AG04449 (cell line): ENCODE measurements around the gene CISTR.

Source experiments
- CTCF ChIA-PET: fragments of 350-600 bp; formaldehyde crosslinking; extraction: SDS; loops from one replicate; lab custom pipeline; 2021; ENCODE audit warnings: antibody characterized with exemption; lab: Yijun Ruan, JAX
- POLR2A ChIA-PET: fragments of 400-600, 350-600 bp; formaldehyde crosslinking; extraction: SDS; loops from one replicate; lab custom pipeline; 2020; ENCODE audit warnings: antibody characterized with exemption, inconsistent platforms; lab: Yijun Ruan, JAX
- DNase-seq: peaks from one replicate; pipeline ENCODE4 v3.0.0-alpha.2; 2010; ENCODE audit warnings: low read depth, low spot score
- H3K4me3 ChIP-seq: 2 replicates; pipeline ENCODE4 v1.5.1; 2011; ENCODE audit warnings: low read depth, mild to moderate bottlenecking, control low read depth, low read length
- TF ChIP-seq, protein P1 (sequence below): IDR thresholded peaks from one replicate; pipeline ENCODE4 v1.5.1; 2011; ENCODE audit warnings: mild to moderate bottlenecking, moderate library complexity, low read length, control low read depth, inconsistent platforms; ENCODE audit not compliant: insufficient read depth; ENCODE audit errors: missing control alignments

The CISTR gene

DNA sequence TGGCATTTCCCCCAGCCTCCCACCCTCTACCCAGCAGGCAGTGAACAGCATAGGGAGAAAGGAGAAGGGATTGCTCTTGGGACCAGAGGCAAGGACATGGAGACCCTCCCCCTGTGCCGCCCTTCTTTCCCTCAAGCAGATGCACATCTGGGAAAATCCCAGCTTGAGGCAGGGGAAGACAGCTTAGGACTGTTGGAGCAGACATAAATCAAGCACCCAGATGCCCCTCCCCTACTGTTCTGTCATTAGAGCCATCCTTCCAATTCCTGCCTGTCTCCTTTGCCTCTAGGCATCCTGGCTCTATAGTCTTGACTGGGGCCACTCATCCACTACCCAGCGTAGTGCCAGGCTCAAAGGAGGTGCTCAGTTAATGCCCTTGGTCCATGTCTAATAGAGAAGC lies 7.5 kb upstream of the CISTR start:
- CTCF ChIA-PET: interaction anchor here (1.0 to 7.3 kb wide), 4 partner anchors 13 to 457 kb away, joined by 3 to 87 read pairs (median 5); no protein-coding TSS in a partner anchor

DNA sequence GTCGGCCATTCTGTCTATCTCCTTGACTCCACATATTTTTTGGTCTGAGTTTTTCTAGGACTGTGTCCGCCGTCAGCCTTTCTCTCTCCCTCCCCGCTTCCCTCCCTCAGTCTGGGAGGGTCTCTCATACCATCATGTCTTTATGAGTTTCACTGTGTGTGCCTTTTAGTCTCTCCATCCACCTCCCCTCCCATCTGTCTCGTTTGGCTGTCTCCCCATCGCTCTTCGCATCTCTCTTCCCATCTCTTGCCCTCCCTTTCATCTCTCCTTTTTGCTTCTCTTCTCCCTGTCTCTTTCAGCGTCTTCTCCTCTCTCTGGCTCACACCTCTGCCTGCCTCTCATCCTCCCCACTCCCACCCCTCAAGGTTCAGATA lies 6.9 kb upstream of the CISTR start:
- CTCF ChIA-PET: interaction anchor here (7.3 to 7.8 kb wide), 2 partner anchors 12 to 16 kb away, joined by 71 to 87 read pairs; no protein-coding TSS in a partner anchor
- POLR2A ChIA-PET: no interaction called here
- no peak overlapping the region for H3K4me3 ChIP-seq
- TF ChIP-seq, protein P1, sequence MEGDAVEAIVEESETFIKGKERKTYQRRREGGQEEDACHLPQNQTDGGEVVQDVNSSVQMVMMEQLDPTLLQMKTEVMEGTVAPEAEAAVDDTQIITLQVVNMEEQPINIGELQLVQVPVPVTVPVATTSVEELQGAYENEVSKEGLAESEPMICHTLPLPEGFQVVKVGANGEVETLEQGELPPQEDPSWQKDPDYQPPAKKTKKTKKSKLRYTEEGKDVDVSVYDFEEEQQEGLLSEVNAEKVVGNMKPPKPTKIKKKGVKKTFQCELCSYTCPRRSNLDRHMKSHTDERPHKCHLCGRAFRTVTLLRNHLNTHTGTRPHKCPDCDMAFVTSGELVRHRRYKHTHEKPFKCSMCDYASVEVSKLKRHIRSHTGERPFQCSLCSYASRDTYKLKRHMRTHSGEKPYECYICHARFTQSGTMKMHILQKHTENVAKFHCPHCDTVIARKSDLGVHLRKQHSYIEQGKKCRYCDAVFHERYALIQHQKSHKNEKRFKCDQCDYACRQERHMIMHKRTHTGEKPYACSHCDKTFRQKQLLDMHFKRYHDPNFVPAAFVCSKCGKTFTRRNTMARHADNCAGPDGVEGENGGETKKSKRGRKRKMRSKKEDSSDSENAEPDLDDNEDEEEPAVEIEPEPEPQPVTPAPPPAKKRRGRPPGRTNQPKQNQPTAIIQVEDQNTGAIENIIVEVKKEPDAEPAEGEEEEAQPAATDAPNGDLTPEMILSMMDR: no peak
- DNase-seq: no peak

More for the DNA sequence above, 7.5 kb upstream of the CISTR start:
- TF ChIP-seq, protein P1: no peak
- POLR2A ChIA-PET: interaction anchor here (0.5 kb wide), 1 partner anchor 253 kb away, joined by 3 read pairs; no protein-coding TSS in a partner anchor
- no peak overlapping the region for H3K4me3 ChIP-seq
- no peak for DNase-seq

DNA sequence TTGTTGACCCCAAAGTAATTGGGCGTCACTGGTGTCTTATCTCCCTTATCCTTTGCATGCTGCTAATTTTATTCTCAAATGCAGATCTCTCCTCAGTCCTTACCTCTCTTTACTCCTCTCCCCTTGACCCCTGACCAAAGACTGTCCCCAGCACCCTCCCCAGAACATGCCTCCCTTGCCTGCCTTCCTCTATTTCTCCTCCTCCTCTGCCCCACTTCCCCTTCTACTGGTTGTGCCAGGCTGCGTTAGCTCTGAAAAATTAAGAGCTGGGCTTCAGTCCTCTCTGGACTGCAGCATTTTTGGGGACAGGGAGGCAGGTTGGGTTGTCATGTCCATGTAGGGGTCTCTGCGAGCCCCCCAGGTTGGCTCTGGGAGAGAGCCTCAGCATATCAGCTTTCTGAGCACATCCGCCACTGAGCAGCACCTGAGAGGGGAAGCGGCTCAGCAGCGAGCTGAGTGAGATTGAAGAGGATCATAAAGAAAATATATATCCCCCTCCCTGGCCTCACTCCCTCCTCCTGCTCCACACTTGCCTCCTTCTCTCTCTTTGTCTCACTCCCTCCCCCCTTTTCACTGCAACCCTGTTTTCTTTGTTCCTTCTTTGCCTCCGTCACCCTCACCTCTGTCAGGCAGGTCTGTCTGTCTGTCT lies 6.4 kb upstream of the CISTR start:
- no peak overlapping the region for H3K4me3 ChIP-seq
- POLR2A ChIA-PET: no interaction called here
- CTCF ChIA-PET: interaction anchor here (0.8 to 7.8 kb wide), 11 partner anchors 8 to 234 kb away, joined by 3 to 87 read pairs (median 10); partner anchors contain the start of gene HOXC10
- TF ChIP-seq, protein P1: no peak
- DNase-seq: no peak

DNA sequence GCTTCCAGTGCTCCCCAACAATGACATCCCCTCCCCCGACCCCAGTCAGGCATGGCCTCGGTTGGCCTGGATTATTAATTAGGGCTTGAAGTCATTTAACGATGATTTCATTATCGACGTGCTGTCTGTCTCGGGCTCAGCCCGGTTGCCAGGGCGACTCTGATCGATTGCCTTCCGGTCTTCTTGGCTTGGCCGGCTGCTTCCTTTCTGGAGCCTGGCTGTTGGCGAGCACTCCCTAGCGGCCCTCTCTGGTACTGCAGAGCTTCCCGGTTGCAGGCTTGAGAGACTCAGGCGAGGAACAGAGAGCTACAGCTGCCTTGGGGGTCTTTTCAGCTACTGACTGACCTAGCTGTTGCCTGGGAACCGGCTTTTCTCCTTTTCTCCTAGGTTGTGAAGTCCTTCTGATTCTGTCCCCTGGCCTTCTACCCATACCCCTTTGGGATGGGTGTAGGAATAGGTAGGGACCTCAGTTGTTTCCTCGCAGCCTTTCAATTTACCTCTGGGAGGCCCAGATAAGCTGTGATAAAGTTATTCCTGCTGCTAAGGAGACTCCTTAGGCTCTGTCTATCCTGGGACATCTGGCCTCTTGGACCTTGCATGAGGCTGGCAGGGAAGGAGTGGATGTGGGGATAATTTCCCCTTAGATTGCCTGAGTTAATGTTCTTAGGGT lies 5.5 kb upstream of the CISTR start:
- no peak for DNase-seq
- H3K4me3 ChIP-seq: no peak overlapping the region
- TF ChIP-seq, protein P1: peak; percentile 85
- ChIA-PET POLR2A (interaction anchor here (0.7 kb wide), 1 partner anchor 13 kb away, joined by 3 read pairs; no protein-coding TSS in a partner anchor), CTCF (interaction anchor here (0.8 to 7.8 kb wide), 27 partner anchors 9 to 622 kb away, joined by 3 to 87 read pairs (median 4); partner anchors contain the start of genes CALCOCO1 and HOXC10)

DNA sequence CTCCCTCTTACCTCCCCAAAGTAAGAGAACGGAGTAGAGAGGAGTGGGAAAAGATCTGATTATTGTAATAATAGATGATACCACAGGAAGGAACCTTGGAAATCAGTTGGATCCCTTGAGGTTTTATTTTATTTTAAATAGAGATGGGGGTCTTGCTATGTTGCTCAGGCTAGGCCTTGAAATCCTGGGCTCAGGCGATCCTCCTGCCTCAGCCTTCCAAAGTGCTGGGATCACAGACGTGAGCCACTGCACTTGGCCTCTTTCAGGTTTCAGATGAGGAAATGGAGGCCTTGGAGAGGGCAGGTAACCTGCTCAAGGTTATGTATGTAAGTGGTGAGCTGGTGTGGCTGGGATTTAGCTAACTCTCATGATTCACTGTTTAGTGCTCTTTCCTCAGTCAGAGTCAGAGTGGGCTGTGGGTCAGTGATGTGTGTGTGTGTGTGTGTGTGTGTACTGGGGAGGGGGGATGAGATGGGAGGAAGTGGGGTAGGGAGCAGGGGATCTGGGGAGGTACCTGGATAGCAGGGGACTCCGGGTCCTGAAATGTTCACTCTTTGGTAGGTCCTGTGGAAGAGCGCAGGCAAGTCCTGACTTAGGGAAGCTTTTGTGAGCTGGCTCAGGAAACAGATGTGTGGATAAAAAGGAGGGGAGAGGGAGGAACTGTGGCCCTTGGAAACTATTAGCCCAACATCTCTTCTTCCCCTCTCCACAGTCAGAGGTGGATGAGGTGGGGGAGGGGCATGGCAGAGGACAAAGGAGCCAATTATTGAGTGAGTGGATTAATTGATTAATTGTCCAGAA lies 4.7 kb upstream of the CISTR start:
- no peak for DNase-seq
- no peak overlapping the region for H3K4me3 ChIP-seq
- TF ChIP-seq, protein P1: no peak
- CTCF ChIA-PET: interaction anchor here (0.8 to 7.8 kb wide), 23 partner anchors 9 to 623 kb away, joined by 3 to 87 read pairs (median 4); partner anchors contain the start of genes CALCOCO1 and HOXC10
- POLR2A ChIA-PET: interaction anchor here (0.7 kb wide), 1 partner anchor 13 kb away, joined by 3 read pairs; no protein-coding TSS in a partner anchor
